HepG2 (cell line): ENCODE data around the gene CAPZA2. TPM values are rescaled to one million over a fixed set of nuclear protein-coding genes. Genes with fewer than 3 reads are reported as not detected.
A peak's percentile ranks its signal among the peaks of the same experiment; 100 is the strongest.

ENCODE experiments used
- CBX2 ChIP-seq, 2 experiments: fragments of 200-600 bp in 1 of 2; sonication (generic); formaldehyde crosslinking in 1 of 2; IDR thresholded peaks; 2 replicates each; pipeline versions ENCODE4 v1.7.0 to v1.8.1; 2018 to 2022; ENCODE audit warnings: low read depth in 2 of 2, low read length in 1 of 2, mild to moderate bottlenecking in 1 of 2, missing genetic modification reagents in 1 of 2
- CSRNP2 ChIP-seq: sonication (generic); formaldehyde crosslinking; conservative IDR thresholded peaks from 2 replicates; pipeline ENCODE4 v1.8.0; 2022; ENCODE audit warnings: low read depth, missing genetic modification reagents
- ELF3 ChIP-seq: IDR thresholded peaks from 2 replicates; pipeline ENCODE4 v1.6.1; 2016; ENCODE audit warnings: missing genetic modification reagents, missing compliant biosample characterization
- EZH2 ChIP-seq: conservative IDR thresholded peaks from 2 replicates; pipeline ENCODE4 v1.6.1; 2012; ENCODE audit warnings: mild to moderate bottlenecking, low read depth, low read length, moderate library complexity
- GATAD1 ChIP-seq: IDR thresholded peaks from 2 replicates; pipeline ENCODE4 v1.6.1; 2016; ENCODE audit warnings: missing genetic modification reagents, missing compliant biosample characterization
- KDM5A ChIP-seq: fragments of 200-600 bp; sonication (generic); IDR thresholded peaks from 2 replicates; pipeline ENCODE4 v1.7.0; 2018; ENCODE audit warnings: antibody characterized with exemption, mild to moderate bottlenecking, low read length, borderline replicate concordance
- KLF6 ChIP-seq: IDR thresholded peaks from 2 replicates; pipeline ENCODE4 v1.8.0; 2016; ENCODE audit warnings: missing biosample characterization, missing genetic modification reagents
- MEIS1 ChIP-seq: sonication (generic); formaldehyde crosslinking; IDR thresholded peaks from 2 replicates; pipeline ENCODE4 v1.9.0; 2021; ENCODE audit warnings: mild to moderate bottlenecking, missing genetic modification reagents, moderate library complexity, borderline replicate concordance
- NONO ChIP-seq, 2 experiments: fragments of 450-650 bp in 1 of 2; sonication (generic) in 1 of 2; formaldehyde crosslinking in 1 of 2; IDR thresholded peaks in 1 of 2; conservative IDR thresholded peaks in 1 of 2; 2 replicates each; pipeline versions ENCODE4 v1.6.1 to v1.8.0; 2017 to 2022; ENCODE audit warnings: mild to moderate bottlenecking in 1 of 2, missing genetic modification reagents in 1 of 2, moderate library complexity in 1 of 2
- PBX2 ChIP-seq: IDR thresholded peaks from 2 replicates; pipeline ENCODE4 v1.6.1; 2016; ENCODE audit warnings: control low read depth
- TAF1 ChIP-seq: sonication (generic); formaldehyde crosslinking; IDR thresholded peaks from 2 replicates; pipeline ENCODE4 v1.4.0; 2020; ENCODE audit warnings: missing genetic modification reagents
- THYN1 ChIP-seq: sonication (generic); formaldehyde crosslinking; IDR thresholded peaks from 2 replicates; pipeline ENCODE4 v1.8.1; 2023; ENCODE audit warnings: low read depth, mild to moderate bottlenecking, moderate library complexity, missing genetic modification reagents, borderline replicate concordance
- TMF1 ChIP-seq: sonication (generic); formaldehyde crosslinking; IDR thresholded peaks from 2 replicates; pipeline ENCODE4 v1.8.1; 2022; ENCODE audit warnings: low read depth, missing genetic modification reagents
- YEATS4 ChIP-seq: sonication (generic); formaldehyde crosslinking; IDR thresholded peaks from 2 replicates; pipeline ENCODE4 v1.4.0; 2020; ENCODE audit warnings: missing genetic modification reagents, borderline replicate concordance
- ZFP36L1 ChIP-seq: sonication (generic); formaldehyde crosslinking; IDR thresholded peaks from 2 replicates; pipeline ENCODE4 v1.8.0; 2022; ENCODE audit warnings: mild to moderate bottlenecking, missing genetic modification reagents, moderate library complexity
- ZKSCAN1 ChIP-seq: fragments of 150-350 bp; IDR thresholded peaks from 2 replicates; pipeline ENCODE4 v1.6.1; 2014; ENCODE audit warnings: low read length
- ZNF234 ChIP-seq: sonication (generic); formaldehyde crosslinking; conservative IDR thresholded peaks from 2 replicates; pipeline ENCODE4 v1.5.1; 2020; ENCODE audit warnings: mild to moderate bottlenecking, missing genetic modification reagents
- ZNF24 ChIP-seq: fragments of 450-650 bp; IDR thresholded peaks from 2 replicates; pipeline ENCODE4 v1.6.1; 2017; ENCODE audit warnings: antibody characterized with exemption, mild to moderate bottlenecking
- ZNF296 ChIP-seq: sonication (generic); formaldehyde crosslinking; conservative IDR thresholded peaks from 2 replicates; pipeline ENCODE4 v1.5.0; 2020; ENCODE audit warnings: mild to moderate bottlenecking, missing genetic modification reagents
- ZNF331 ChIP-seq: sonication (generic); formaldehyde crosslinking; IDR thresholded peaks from 2 replicates; pipeline ENCODE4 v1.4.0; 2020; ENCODE audit warnings: missing genetic modification reagents
- ZNF350 ChIP-seq: sonication (generic); formaldehyde crosslinking; IDR thresholded peaks from 2 replicates; pipeline ENCODE4 v1.4.0; 2020; ENCODE audit warnings: mild to moderate bottlenecking, low read depth, missing genetic modification reagents, borderline replicate concordance
- ZNF446 ChIP-seq: sonication (generic); formaldehyde crosslinking; IDR thresholded peaks from 2 replicates; pipeline ENCODE4 v1.5.0; 2020; ENCODE audit warnings: mild to moderate bottlenecking, missing genetic modification reagents
- ZNF562 ChIP-seq: sonication (generic); formaldehyde crosslinking; IDR thresholded peaks from 2 replicates; pipeline ENCODE4 v1.8.0; 2022; ENCODE audit warnings: missing genetic modification reagents, borderline replicate concordance
- ZNF605 ChIP-seq: sonication (generic); formaldehyde crosslinking; IDR thresholded peaks from 2 replicates; pipeline ENCODE4 v1.8.0; 2022; ENCODE audit warnings: mild to moderate bottlenecking, missing genetic modification reagents
- ZNF770 ChIP-seq: sonication (generic); formaldehyde crosslinking; IDR thresholded peaks from 2 replicates; pipeline ENCODE4 v1.5.0; 2020; ENCODE audit warnings: mild to moderate bottlenecking, missing genetic modification reagents
- ZNF773 ChIP-seq: sonication (generic); formaldehyde crosslinking; IDR thresholded peaks from 2 replicates; pipeline ENCODE4 v1.4.0; 2020; ENCODE audit warnings: missing genetic modification reagents, borderline replicate concordance
- polyA plus RNA-seq, 8 experiments: library from polyadenylated mRNA; depleted of rRNA in 3 of 8; stranded (reverse) in 7 of 8; unstranded in 1 of 8; fragments of >200 nt; fragmentation: Illumina TruSeq in 4 of 8; extraction: Trizol in 4 of 8; gene quantifications; 2 replicates each; pipeline versions ENCODE4 v1.2.1 to v1.2.3, GENCODE V29; 2011 to 2016; ENCODE audit warnings: low read depth in 4 of 8, missing spikeins in 1 of 8, mixed read lengths in 1 of 8; ENCODE audit not compliant: insufficient read depth in 1 of 8
- total RNA-seq, 5 experiments: library from RNA; depleted of rRNA; stranded (reverse); fragments of >200 nt; fragmentation: Illumina TruSeq; extraction: Trizol; gene quantifications; 2 replicates each; pipeline ENCODE4 v1.2.3, GENCODE V29; 2016; ENCODE audit warnings: low read depth in 1 of 5

The CAPZA2 gene
- total and polyA plus RNA-seq, 2 of the 13 experiments (the other 11 are each of a cell fraction or from before 2014, with no cell fraction given), result 38.4 to 199 TPM

GRCh38 chr7:116953906-116954838, 91.8 kb downstream of the CAPZA2 start (continued):
- TF ChIP-seq PBX2 (CRISPR knock-in tag) (no peak), ZNF562 (CRISPR knock-in tag) (no peak), KDM5A (peak; percentile 46; the same call in 1 of the 2 replicates), KLF6 (CRISPR knock-in tag) (no peak), CBX2 (IDR thresholded peaks at IDR 0.05; ENCODE audit: low read depth, low read length) (no peak), CBX2 (CRISPR knock-in tag; IDR thresholded peaks at IDR 0.05; ENCODE audit: low read depth) (no peak), ZNF605 (no peak), ZNF24 (no peak), YEATS4 (CRISPR knock-in tag) (peak; percentile 44), ZNF773 (CRISPR knock-in tag) (no peak), NONO (IDR thresholded peaks at IDR 0.05) (no peak), NONO (CRISPR knock-in tag; conservative IDR thresholded peaks at IDR 0.05) (no peak), ZNF234 (CRISPR knock-in tag) (no peak), ZNF446 (CRISPR knock-in tag) (peak; percentile 66; the same call in 1 of the 2 replicates), TAF1 (CRISPR knock-in tag) (peak; percentile 53), THYN1 (CRISPR knock-in tag) (no peak), ZNF296 (CRISPR knock-in tag) (no peak), GATAD1 (0 out of 2 replicates have a peak, but pooled peaks have one; percentile 37), ZNF770 (CRISPR knock-in tag) (peak; percentile 9; the same call in 1 of the 2 replicates), ZKSCAN1 (no peak), MEIS1 (CRISPR knock-in tag) (no peak), ZNF350 (CRISPR knock-in tag) (no peak), ELF3 (0 out of 2 replicates have a peak, but pooled peaks have one; percentile 3), ZFP36L1 (CRISPR knock-in tag) (no peak), EZH2 (no peak), TMF1 (CRISPR knock-in tag) (no peak), CSRNP2 (CRISPR knock-in tag) (no peak), ZNF331 (no peak)
